ENCODE data around the gene ANKUB1.

The ANKUB1 gene

GRCh38 chr3:149753717-149754116 is 38.6 kb downstream of the ANKUB1 start:
- no peak for DNase-seq

GRCh38 chr3:149752788-149753136 is 39.6 kb downstream of the ANKUB1 start:
- DNase-seq, result no peak

GRCh38 chr3:149752051-149752787 is 40.1 kb downstream of the ANKUB1 start, which contains the start of gene COMMD2:
COMMD2 (minus strand) TSS chr3:149752489; CDS start chr3:149752444, 45 bp downstream.
- DNase-seq, result peak; percentile 90

- DNase-seq, result no peak
These were observed 40.8 kb downstream of the ANKUB1 start for GRCh38 chr3:149751551-149751950.

DNA sequence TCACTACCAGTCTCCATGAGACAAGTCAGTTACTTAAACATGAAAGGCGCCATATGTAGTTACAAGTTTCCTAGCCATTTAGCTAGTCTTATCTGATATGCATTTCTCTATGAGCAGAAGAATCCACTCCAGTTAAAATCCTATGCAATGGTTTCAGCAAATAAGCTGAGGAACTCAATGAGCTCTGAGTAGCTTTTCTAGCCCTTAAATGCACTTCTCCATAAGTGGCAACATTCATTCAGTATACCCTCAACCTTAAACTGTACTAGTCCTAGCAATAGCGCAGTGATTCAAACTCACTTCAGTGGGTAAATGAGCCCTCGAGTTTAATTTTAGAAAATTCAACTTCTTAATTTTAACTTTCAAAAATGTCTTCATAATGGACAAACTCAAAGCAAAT is 47.7 kb downstream of the ANKUB1 start:
- no peak for DNase-seq

DNA sequence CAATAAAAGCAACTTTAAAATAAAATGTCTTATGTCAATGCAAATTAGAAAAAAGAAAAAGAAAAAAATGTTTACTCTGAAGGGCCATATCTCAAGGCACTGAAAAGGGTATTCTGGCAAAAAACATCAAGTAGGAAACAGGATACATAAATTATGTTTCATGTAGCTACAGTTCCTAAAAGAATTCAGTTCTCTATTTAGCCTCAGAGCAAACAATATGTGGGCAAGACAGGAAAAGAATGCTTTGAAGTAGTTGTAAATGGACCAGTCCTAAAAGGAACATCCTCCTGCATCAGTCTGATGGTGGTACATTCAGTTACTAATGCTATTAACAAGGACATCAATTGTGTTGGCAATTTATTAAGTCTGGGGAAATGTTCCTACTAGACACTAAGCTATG is 48.2 kb downstream of the ANKUB1 start:
- no peak for DNase-seq

GRCh38 chr3:149739396-149739795 is 53.0 kb downstream of the ANKUB1 start:
- DNase-seq, result no peak

DNA sequence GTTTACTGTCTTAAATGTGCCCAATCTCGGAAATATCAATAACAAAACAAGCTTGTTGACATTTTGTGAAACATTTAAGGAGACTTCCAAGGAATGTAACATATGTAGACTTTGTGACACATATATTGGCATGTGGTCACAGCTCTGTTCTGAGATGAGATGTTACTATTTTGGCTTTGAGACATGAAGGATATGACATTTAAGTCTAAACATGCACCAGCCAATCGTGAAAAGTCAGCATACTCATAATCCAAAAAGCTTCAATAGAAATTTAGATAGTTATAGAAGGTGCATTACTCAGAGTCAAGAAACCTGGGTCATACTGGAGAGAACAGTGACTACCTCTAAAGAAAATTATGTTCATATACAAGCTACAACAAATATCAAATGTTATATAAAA is 53.5 kb downstream of the ANKUB1 start:
- no peak for DNase-seq

GRCh38 chr3:149736953-149737205 is 55.5 kb downstream of the ANKUB1 start:
- no peak for DNase-seq

GRCh38 chr3:149736175-149736952 is 56.0 kb downstream of the ANKUB1 start:
- peak; percentile 62 for DNase-seq

- no peak for DNase-seq
These were observed 60.1 kb downstream of the ANKUB1 start for GRCh38 chr3:149732234-149732633.

- DNase-seq, result no peak
These were observed 64.7 kb downstream of the ANKUB1 start for GRCh38 chr3:149727656-149728055.

DNA sequence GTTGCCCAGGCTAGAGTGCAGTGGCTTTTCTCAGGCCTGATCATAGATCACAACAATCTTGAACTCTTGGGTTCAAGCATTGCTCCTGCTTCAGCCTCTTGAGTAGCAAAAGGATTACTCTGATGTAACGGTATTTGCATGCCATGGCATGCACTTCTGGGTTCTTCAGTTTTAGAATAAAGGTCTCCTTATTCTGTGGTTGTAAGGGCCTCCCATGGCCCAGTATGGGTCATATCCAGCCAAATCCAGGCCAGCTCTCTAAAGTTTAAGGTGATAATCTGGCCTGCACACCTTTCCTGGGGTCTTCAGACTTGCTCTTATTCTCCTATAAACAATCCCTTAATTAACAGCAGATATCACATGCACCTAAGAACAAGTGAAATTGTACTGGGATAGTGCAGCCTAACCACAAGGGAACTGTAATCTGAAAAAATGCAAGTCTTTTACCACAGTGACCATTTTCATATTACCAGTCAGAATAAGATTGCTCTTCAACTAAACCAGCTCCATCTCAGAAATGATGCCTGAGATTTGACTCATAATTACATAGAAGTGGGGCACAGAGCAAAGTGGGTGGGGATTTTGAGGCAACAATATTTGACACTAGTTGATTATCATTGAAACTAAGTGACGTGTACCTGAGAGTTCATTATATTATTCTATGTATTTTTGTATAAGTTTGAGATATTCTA is 65.5 kb downstream of the ANKUB1 start:
- peak; percentile 4 for DNase-seq

GRCh38 chr3:149723781-149724180 is 68.6 kb downstream of the ANKUB1 start:
- DNase-seq, result no peak

GRCh38 chr3:149720918-149721317 is 71.4 kb downstream of the ANKUB1 start:
- DNase-seq, result no peak

GRCh38 chr3:149717391-149718056 is 74.8 kb downstream of the ANKUB1 start:
- DNase-seq, result peak; percentile 74

DNA sequence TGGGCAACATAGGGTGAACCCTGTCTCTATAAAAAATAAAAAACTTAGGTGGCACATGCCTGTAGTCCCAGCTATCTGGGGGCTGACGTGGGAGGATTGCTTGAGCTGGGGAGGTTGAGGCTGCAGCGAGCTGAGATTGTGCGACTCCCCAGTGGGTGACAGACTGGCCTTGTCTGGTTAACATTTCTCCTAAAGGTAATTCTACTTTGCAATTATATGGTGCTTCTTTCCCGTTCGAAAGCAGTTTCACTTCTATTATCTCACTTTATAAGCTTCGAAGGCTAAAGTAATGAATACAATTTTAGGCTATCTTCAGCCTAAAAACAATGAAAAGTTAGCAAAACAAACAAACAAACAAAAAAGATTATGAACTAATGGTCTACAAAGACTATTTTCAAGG is 75.4 kb downstream of the ANKUB1 start:
- no peak for DNase-seq

DNA sequence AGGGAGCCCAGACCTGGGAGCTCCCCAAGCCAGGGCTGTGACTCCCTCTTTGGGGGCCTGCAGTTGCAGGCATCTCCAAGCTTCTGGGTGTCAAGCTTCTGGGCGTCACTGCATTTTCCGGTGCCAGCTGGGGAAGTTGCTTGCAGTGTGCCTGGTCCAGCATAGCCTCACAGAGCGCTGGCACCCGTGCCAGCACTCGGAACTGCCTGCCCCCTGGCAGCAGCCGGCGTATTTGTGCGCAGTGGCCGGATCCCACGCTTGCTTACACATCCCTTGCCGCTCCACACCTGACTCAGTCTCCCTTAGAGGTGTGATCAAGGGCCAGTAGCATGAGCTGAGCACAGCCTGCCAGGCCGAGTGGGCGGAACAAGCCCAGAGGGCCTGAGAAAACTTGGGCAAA is 77.1 kb downstream of the ANKUB1 start:
- no peak for DNase-seq

DNA sequence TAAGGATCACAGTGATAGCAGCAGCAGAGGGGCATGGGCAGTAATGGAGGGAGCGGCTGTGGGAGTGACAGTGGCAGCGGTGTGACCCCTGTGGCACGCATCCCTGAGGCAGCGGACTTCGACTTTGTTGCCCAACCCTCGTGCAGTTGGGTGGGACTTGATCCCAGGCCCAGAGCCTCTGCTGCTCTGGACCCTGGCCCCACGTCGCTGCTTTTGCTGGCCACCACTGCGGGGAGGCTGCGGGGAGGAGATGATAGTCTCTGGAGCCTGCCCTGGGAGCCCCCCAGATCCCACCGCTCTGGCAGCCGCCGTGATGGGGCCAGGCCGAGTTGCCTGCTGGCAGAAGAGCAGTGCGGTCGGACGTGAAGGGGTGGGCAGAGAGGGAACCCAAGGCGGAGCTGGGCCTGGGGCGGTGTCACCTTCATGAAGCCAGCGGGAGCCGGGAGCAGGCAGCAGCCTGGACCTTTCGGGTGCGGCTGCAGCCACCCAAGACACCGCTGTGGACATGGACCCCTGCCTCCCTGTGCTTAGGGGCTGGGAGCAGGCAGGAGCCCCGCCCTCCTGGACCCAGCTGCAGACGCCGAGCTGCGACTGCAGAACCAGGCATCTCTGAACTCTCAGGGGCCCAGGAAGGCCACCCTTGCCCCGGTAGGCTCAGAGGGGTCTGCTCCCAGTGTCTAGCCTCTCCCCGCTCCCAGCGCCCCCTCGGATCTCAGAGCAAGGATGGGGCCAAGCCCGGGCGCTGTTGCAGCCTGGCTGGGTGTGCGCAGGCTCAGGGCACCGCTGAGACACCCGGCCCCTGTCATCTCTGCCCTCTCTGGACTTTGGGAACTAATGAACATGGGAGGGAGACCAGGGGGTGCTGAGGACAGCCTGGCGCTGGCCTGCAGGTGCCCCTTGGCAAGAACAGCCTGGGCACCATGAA is 78.4 kb downstream of the ANKUB1 start:
- no peak for DNase-seq

Data from EL (cell line).